SK-N-SH treated with all-trans-retinoic acid at 6 μM for 48 hours (cell line): ENCODE measurements around the gene ATP6V1C2.

ENCODE experiments used
- ATAC-seq: fragments of 200-7000 bp; cut with Tn5 transposase; 3 replicates; pipeline ENCODE4 v1.9.1; 2020; ENCODE audit warnings: mild to moderate bottlenecking, moderate library complexity
- ARNTL ChIP-seq: fragments of 450-650 bp; formaldehyde crosslinking; IDR thresholded peaks from 2 replicates; pipeline ENCODE4 v1.5.0; 2020; ENCODE audit warnings: low read depth, mild to moderate bottlenecking, moderate library complexity, borderline replicate concordance
- BACH2 ChIP-seq: fragments of 250-450 bp; sonication (Bioruptor Pico); IDR thresholded peaks from 2 replicates; pipeline ENCODE4 v1.9.0; 2021; ENCODE audit warnings: mild to moderate bottlenecking, borderline replicate concordance
- CREB5 ChIP-seq: fragments of 250-450 bp; sonication (Bioruptor Pico); IDR thresholded peaks from 2 replicates; pipeline ENCODE4 v1.5.1; 2020; ENCODE audit warnings: low read depth, mild to moderate bottlenecking, moderate library complexity
- CSDC2 ChIP-seq: fragments of 250-450 bp; sonication (Bioruptor Pico); IDR thresholded peaks from 2 replicates; pipeline ENCODE4 v1.5.0; 2020; ENCODE audit warnings: mild to moderate bottlenecking, moderate library complexity
- ESRRG ChIP-seq: fragments of 250-450 bp; sonication (Bioruptor Pico); IDR thresholded peaks from 2 replicates; pipeline ENCODE4 v1.6.1; 2021; ENCODE audit warnings: mild to moderate bottlenecking
- GLIS3 ChIP-seq: fragments of 250-450 bp; sonication (Bioruptor Pico); IDR thresholded peaks from 2 replicates; pipeline ENCODE4 v1.5.0; 2020; ENCODE audit warnings: mild to moderate bottlenecking, moderate library complexity
- ISL1 ChIP-seq: fragments of 250-450 bp; sonication (Bioruptor Pico); IDR thresholded peaks from 2 replicates; pipeline ENCODE4 v2.1.2; 2022; ENCODE audit warnings: mild to moderate bottlenecking, moderate library complexity
- OSR1 ChIP-seq: fragments of 250-450 bp; sonication (Bioruptor Pico); IDR thresholded peaks from 2 replicates; pipeline ENCODE4 v1.8.0; 2022; ENCODE audit warnings: moderate library complexity, mild to moderate bottlenecking, inconsistent platforms
- PATZ1 ChIP-seq: fragments of 250-450 bp; sonication (Bioruptor Pico); IDR thresholded peaks from 2 replicates; pipeline ENCODE4 v1.8.0; 2020; ENCODE audit warnings: mild to moderate bottlenecking, moderate library complexity, borderline replicate concordance
- POU6F1 ChIP-seq: fragments of 250-450 bp; sonication (Bioruptor Pico); IDR thresholded peaks from 2 replicates; pipeline ENCODE4 v1.8.0; 2021; ENCODE audit warnings: low read depth, mild to moderate bottlenecking, moderate library complexity, borderline replicate concordance
- PPARA ChIP-seq: fragments of 250-450 bp; sonication (Bioruptor Pico); IDR thresholded peaks from 2 replicates; pipeline ENCODE4 v1.5.0; 2020; ENCODE audit warnings: mild to moderate bottlenecking, borderline replicate concordance
- SNAI2 ChIP-seq: fragments of 250-450 bp; sonication (Bioruptor Pico); IDR thresholded peaks from 2 replicates; pipeline ENCODE4 v1.5.0; 2020; ENCODE audit warnings: mild to moderate bottlenecking, moderate library complexity
- ZFP3 ChIP-seq: fragments of 250-450 bp; sonication (Bioruptor Pico); IDR thresholded peaks from 2 replicates; pipeline ENCODE4 v1.5.0; 2020; ENCODE audit warnings: mild to moderate bottlenecking, moderate library complexity
- ZNF565 ChIP-seq: fragments of 450-650 bp; formaldehyde crosslinking; conservative IDR thresholded peaks from 2 replicates; pipeline ENCODE4 v1.5.0; 2020; ENCODE audit warnings: low read depth, mild to moderate bottlenecking, moderate library complexity
- ZNF70 ChIP-seq: fragments of 450-650 bp; formaldehyde crosslinking; IDR thresholded peaks from 2 replicates; pipeline ENCODE4 v1.5.0; 2020; ENCODE audit warnings: mild to moderate bottlenecking, moderate library complexity
- TF ChIP-seq, protein P1 (sequence below): fragments of 250-450 bp; sonication (Bioruptor Pico); IDR thresholded peaks from 2 replicates; pipeline ENCODE4 v1.5.0; 2020; ENCODE audit warnings: mild to moderate bottlenecking, moderate library complexity

The ATP6V1C2 gene

DNA sequence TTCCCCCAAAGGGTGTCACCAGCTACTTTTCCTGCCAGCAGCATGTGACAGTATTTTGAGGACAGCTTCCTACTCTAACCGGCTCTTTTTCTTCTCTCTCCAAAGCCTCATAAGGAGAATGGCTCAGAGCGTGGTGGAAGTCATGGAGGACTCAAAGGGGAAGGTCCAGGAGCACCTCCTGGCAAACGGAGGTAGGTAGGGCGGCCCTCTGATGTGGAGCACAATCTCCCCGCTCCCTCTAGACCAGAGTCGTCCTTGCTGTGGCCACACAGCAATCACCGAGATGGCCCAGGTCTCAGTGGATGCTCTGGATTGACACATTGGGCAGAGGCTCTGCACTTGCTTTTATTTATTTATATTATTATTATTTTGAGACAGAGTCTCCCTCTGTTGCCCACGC lies 32.4 kb downstream of the ATP6V1C2 start:
- no peak for ATAC-seq
- TF ChIP-seq ZFP3 (CRISPR knock-in tag) (no peak), GLIS3 (no peak), CREB5 (CRISPR knock-in tag) (no peak), BACH2 (CRISPR knock-in tag) (no peak), OSR1 (CRISPR knock-in tag) (no peak), ISL1 (no peak), ZNF565 (CRISPR knock-in tag) (no peak), ZNF70 (CRISPR knock-in tag) (no peak), ESRRG (CRISPR knock-in tag) (no peak), CSDC2 (no peak), POU6F1 (CRISPR knock-in tag) (no peak)

DNA sequence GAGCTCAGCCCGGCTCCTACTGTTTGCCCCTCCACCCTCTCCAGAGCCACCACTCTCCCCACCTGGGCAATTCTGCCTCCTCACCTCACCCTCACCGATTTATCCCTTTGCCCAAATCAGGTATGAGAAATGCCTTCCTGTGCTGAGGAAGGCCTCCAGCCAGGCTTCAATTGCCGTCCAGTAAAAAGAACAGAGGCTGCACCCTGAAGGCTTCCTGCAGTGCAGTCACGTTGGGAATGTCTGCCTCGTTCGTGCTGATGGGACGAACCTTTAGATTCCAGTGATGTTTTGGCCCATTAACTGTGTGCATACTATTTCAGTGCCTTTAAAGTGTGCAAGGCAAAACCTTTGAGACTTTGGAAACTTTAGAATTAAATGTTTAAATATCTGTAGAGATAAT lies 34.2 kb downstream of the ATP6V1C2 start:
- no peak for TF ChIP-seq GLIS3
- no peak for TF ChIP-seq ZNF565 (CRISPR knock-in tag)
- TF ChIP-seq PPARA (CRISPR knock-in tag), result no peak
- no peak for TF ChIP-seq SNAI2 (CRISPR knock-in tag)
- TF ChIP-seq ARNTL (CRISPR knock-in tag), result no peak
- TF ChIP-seq POU6F1 (CRISPR knock-in tag), result no peak
- TF ChIP-seq CREB5 (CRISPR knock-in tag), result no peak
- TF ChIP-seq, protein P1, sequence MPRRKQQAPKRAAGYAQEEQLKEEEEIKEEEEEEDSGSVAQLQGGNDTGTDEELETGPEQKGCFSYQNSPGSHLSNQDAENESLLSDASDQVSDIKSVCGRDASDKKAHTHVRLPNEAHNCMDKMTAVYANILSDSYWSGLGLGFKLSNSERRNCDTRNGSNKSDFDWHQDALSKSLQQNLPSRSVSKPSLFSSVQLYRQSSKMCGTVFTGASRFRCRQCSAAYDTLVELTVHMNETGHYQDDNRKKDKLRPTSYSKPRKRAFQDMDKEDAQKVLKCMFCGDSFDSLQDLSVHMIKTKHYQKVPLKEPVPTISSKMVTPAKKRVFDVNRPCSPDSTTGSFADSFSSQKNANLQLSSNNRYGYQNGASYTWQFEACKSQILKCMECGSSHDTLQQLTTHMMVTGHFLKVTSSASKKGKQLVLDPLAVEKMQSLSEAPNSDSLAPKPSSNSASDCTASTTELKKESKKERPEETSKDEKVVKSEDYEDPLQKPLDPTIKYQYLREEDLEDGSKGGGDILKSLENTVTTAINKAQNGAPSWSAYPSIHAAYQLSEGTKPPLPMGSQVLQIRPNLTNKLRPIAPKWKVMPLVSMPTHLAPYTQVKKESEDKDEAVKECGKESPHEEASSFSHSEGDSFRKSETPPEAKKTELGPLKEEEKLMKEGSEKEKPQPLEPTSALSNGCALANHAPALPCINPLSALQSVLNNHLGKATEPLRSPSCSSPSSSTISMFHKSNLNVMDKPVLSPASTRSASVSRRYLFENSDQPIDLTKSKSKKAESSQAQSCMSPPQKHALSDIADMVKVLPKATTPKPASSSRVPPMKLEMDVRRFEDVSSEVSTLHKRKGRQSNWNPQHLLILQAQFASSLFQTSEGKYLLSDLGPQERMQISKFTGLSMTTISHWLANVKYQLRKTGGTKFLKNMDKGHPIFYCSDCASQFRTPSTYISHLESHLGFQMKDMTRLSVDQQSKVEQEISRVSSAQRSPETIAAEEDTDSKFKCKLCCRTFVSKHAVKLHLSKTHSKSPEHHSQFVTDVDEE (CRISPR knock-in tag), result no peak
- no peak for TF ChIP-seq ZFP3 (CRISPR knock-in tag)
- ATAC-seq, result no peak

- ATAC-seq, result no peak
- TF ChIP-seq PATZ1 (CRISPR knock-in tag), result no peak
- no peak for TF ChIP-seq BACH2 (CRISPR knock-in tag)
- no peak for TF ChIP-seq ZNF565 (CRISPR knock-in tag)
- no peak for TF ChIP-seq POU6F1 (CRISPR knock-in tag)
- no peak for TF ChIP-seq ISL1
Observed at GRCh38 chr2:10757814-10758286, 36.4 kb downstream of the ATP6V1C2 start.
